ENCODE data around the gene SAMD10.

SAMD10 gene

DNA sequence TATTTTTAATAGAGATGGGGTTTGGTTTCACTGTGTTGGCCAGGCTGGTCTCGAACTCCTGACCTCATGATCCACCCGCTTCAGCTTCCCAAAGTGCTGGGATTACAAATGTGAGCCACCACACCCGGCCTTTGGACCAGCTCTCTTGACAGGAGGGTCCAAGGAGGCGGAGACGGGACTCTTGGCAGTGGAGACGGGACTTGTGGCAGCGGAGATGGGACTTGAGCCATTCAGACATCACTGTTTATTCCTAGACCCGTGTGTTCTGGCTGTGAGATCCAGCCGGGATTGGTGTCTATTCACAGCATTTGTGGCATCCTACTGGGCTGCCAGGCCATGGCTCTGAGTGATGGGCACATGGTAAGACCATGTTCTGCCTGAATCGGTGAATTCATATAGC, 27.0 kb upstream of the SAMD10 start:
- Histone ChIP-seq H3K4me3 (no peak overlapping the region), H3K9me3 (ENCODE audit: low read depth, low read length) (no peaks in the 10 kb centered on the region), H3K36me3 (ENCODE audit: insufficient read depth, low read length) (peaks cover 57% of the 10 kb centered on the region), H3K27ac (no peak overlapping the region), H3K9ac (ENCODE audit: insufficient read length) (no peak overlapping the region)
- no peak for TF ChIP-seq FOXP2 (optimal IDR thresholded peaks at IDR 0.05; ENCODE audit: control extremely low read depth, extremely low read length, insufficient read depth)
- DNase-seq (ENCODE audit: low read depth, low spot score): no peak

GRCh38 chr20:64005394-64005793, 26.0 kb upstream of the SAMD10 start:
- Histone ChIP-seq H3K4me3 (no peak overlapping the region), H3K9me3 (ENCODE audit: low read depth, low read length) (no peaks in the 10 kb centered on the region), H3K9ac (ENCODE audit: insufficient read length) (no peak overlapping the region), H3K27ac (no peak overlapping the region), H3K36me3 (ENCODE audit: insufficient read depth, low read length) (peaks cover 55% of the 10 kb centered on the region)
- DNase-seq (ENCODE audit: low read depth, low spot score): no peak
- TF ChIP-seq POLR2AphosphoS5 (IDR thresholded peaks at IDR 0.05; ENCODE audit: borderline replicate concordance, low read depth, low read length): no peak
- TF ChIP-seq FOXP2 (optimal IDR thresholded peaks at IDR 0.05; ENCODE audit: control extremely low read depth, extremely low read length, insufficient read depth): no peak
- no peak for TF ChIP-seq EZH2 (IDR thresholded peaks at IDR 0.05)

GRCh38 chr20:64003960-64004725, 24.7 kb upstream of the SAMD10 start:
- DNase-seq (ENCODE audit: low read depth, low spot score): no peak
- no peak for TF ChIP-seq POLR2AphosphoS5 (IDR thresholded peaks at IDR 0.05; ENCODE audit: borderline replicate concordance, low read depth, low read length)
- TF ChIP-seq FOXP2 (optimal IDR thresholded peaks at IDR 0.05; ENCODE audit: control extremely low read depth, extremely low read length, insufficient read depth): no peak
- TF ChIP-seq EZH2 (IDR thresholded peaks at IDR 0.05): no peak
- Histone ChIP-seq H3K4me3 (no peak overlapping the region), H3K36me3 (ENCODE audit: insufficient read depth, low read length) (peaks cover 55% of the 10 kb centered on the region), H3K9me3 (ENCODE audit: low read depth, low read length) (no peaks in the 10 kb centered on the region), H3K9ac (ENCODE audit: insufficient read length) (no peak overlapping the region), H3K27ac (no peak overlapping the region)

DNA sequence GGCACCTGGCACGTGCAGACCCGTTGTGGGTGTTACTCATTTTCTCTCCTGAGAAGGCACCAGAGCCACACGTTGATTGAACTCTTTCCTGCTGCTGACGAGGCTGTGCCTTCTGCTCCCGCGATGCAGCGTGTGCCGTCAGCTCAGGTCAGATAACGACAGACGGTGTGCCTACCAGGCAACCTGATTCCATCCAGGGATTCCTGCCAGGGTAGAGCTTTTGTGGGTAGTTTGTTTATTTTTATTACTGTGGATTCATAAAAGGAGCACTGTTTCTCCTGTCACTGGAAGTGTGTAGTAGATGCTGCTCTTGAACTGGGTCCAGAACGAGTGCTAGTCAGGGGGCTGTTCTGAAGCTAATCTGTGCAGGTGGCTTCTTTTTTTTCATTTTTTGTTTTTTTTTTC, 22.2 kb upstream of the SAMD10 start:
- no peaks in the 10 kb centered on the region for H3K9me3 ChIP-seq (ENCODE audit: low read depth, low read length)
- H3K27ac ChIP-seq: no peak overlapping the region
- H3K36me3 ChIP-seq (ENCODE audit: insufficient read depth, low read length): peaks cover 53% of the 10 kb centered on the region
- TF ChIP-seq POLR2AphosphoS5 (IDR thresholded peaks at IDR 0.05; ENCODE audit: borderline replicate concordance, low read depth, low read length): no peak
- TF ChIP-seq EZH2 (IDR thresholded peaks at IDR 0.05): no peak
- no peak for TF ChIP-seq FOXP2 (optimal IDR thresholded peaks at IDR 0.05; ENCODE audit: control extremely low read depth, extremely low read length, insufficient read depth)
- no peak overlapping the region for H3K9ac ChIP-seq (ENCODE audit: insufficient read length)
- DNase-seq (ENCODE audit: low read depth, low spot score): no peak
- H3K4me3 ChIP-seq: no peak overlapping the region

DNA sequence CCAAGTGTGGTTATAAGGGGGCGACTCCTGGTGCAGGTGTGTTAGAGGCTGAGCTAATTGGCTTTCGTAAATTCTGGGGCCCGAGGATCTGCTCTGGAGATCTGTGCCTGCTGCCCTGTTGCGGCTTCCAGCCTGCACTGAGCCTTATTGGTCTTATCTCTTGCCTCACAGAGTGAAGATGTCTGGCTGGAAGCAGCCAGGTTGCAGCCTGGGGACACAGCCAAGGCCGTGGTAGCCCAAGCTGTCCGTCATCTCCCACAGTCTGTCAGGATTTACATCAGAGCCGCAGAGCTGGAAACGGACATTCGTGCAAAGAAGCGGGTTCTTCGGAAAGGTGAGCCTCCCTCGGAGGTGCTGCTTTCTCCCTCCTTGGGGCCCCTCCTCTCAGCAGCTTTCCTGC, 21.5 kb upstream of the SAMD10 start:
- Histone ChIP-seq H3K9me3 (ENCODE audit: low read depth, low read length) (no peaks in the 10 kb centered on the region), H3K27ac (no peak overlapping the region), H3K9ac (ENCODE audit: insufficient read length) (no peak overlapping the region), H3K36me3 (ENCODE audit: insufficient read depth, low read length) (peaks cover 56% of the 10 kb centered on the region), H3K4me3 (no peak overlapping the region)
- no peak for DNase-seq (ENCODE audit: low read depth, low spot score)
- TF ChIP-seq POLR2AphosphoS5 (IDR thresholded peaks at IDR 0.05; ENCODE audit: borderline replicate concordance, low read depth, low read length): no peak
- no peak for TF ChIP-seq FOXP2 (optimal IDR thresholded peaks at IDR 0.05; ENCODE audit: control extremely low read depth, extremely low read length, insufficient read depth)
- TF ChIP-seq EZH2 (IDR thresholded peaks at IDR 0.05): no peak

DNA sequence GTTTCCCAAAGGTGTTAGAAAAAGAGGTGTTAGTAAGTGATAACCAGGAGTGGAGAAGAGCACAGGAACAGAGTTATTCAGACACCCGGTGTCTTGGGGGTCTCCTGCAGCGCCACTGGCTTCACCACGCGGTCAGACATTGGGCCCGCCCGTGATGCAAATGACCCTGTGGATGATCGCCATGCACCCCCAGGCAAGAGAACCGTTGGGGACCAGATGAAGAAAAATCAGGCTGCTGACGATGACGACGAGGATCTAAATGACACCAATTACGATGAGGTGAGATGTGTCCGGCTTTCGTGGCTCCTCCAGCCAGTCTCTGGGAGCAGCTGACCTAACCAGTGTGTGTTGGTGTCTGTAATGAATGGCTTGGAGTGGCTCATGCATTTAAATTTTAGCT, 3.5 kb upstream of the SAMD10 start:
- DNase-seq (ENCODE audit: low read depth, low spot score): no peak
- no peak overlapping the region for H3K4me3 ChIP-seq
- H3K27ac ChIP-seq: no peak overlapping the region
- TF ChIP-seq POLR2AphosphoS5 (IDR thresholded peaks at IDR 0.05; ENCODE audit: borderline replicate concordance, low read depth, low read length): no peak
- TF ChIP-seq EZH2 (IDR thresholded peaks at IDR 0.05): no peak
- no peak for TF ChIP-seq FOXP2 (optimal IDR thresholded peaks at IDR 0.05; ENCODE audit: control extremely low read depth, extremely low read length, insufficient read depth)
- peaks cover 40% of the 10 kb centered on the region for H3K36me3 ChIP-seq (ENCODE audit: insufficient read depth, low read length)
- H3K9ac ChIP-seq (ENCODE audit: insufficient read length): no peak overlapping the region
- H3K9me3 ChIP-seq (ENCODE audit: low read depth, low read length): no peaks in the 10 kb centered on the region

GRCh38 chr20:63980806-63981728, 1.6 kb upstream of the SAMD10 start, which contains the start of gene PRPF6:
Gene PRPF6, plus strand, starts transcription at chr20:63981132. Its CDS starts 114 bp downstream, at chr20:63981246.
- Histone ChIP-seq H3K9me3 (ENCODE audit: low read depth, low read length) (no peaks in the 10 kb centered on the region), H3K27ac (peak within 1 kb of the TSS; percentile 82)
- TF ChIP-seq EZH2 (IDR thresholded peaks at IDR 0.05) (no peak), FOXP2 (optimal IDR thresholded peaks at IDR 0.05; ENCODE audit: control extremely low read depth, extremely low read length, insufficient read depth) (peak; percentile 28), POLR2AphosphoS5 (IDR thresholded peaks at IDR 0.05; ENCODE audit: borderline replicate concordance, low read depth, low read length) (peak; percentile 86)

DNA sequence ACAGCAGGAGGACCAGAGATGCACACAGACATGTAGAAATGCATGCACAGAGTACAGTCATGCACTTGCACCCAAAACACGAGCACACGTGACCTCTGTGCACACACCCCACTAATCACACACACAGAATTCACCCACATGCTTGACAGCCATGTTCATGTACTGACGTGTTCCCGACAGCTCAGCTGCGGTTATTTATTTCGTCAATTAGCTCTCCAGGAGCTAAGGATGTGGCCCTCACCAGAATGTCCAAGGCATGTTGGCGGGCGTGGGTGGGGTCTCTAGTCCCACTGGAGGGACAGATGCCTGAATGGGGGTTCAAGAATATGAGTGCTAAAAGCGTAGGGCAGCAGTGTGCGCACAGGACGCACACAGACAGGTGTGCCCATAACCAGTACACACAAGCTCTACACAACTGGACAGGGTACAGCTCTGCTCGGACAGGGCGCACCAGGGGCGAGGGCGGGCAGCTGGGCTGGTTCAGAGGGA, 919 bp upstream of the SAMD10 start:
- Histone ChIP-seq H3K9me3 (ENCODE audit: low read depth, low read length) (no peaks in the 10 kb centered on the region), H3K36me3 (ENCODE audit: insufficient read depth, low read length) (peaks cover 19% of the 10 kb centered on the region), H3K27ac (peak overlapping the region; percentile 65), H3K4me3 (peak overlapping the region; percentile 97), H3K9ac (ENCODE audit: insufficient read length) (peak overlapping the region; percentile 67)
- TF ChIP-seq FOXP2 (optimal IDR thresholded peaks at IDR 0.05; ENCODE audit: control extremely low read depth, extremely low read length, insufficient read depth) (no peak), EZH2 (IDR thresholded peaks at IDR 0.05) (no peak), POLR2AphosphoS5 (IDR thresholded peaks at IDR 0.05; ENCODE audit: borderline replicate concordance, low read depth, low read length) (no peak)
- no peak for DNase-seq (ENCODE audit: low read depth, low spot score)

More at GRCh38 chr20:63980806-63981728, 1.6 kb upstream of the SAMD10 start, which contains the start of gene PRPF6:
- Histone ChIP-seq H3K4me3 (peak within 1 kb of the TSS; percentile 97), H3K36me3 (ENCODE audit: insufficient read depth, low read length) (peaks cover 26% of the 10 kb centered on the region), H3K9ac (ENCODE audit: insufficient read length) (peak within 1 kb of the TSS; percentile 88)
- peak; percentile 55 for DNase-seq (ENCODE audit: low read depth, low spot score)

All from SK-N-MC (cell line).